ENCODE data around the gene DEK.

- TF ChIP-seq CTCF (IDR thresholded peaks at IDR 0.05) = no peak
- TF ChIP-seq POLR2A (IDR thresholded peaks at IDR 0.05) = no peak
- TF ChIP-seq EP300 (IDR thresholded peaks at IDR 0.05) = no peak
Observed at GRCh38 chr6:18276610-18277236, 12.4 kb upstream of the DEK start.
